ENCODE data around the gene PRKG1.

PRKG1 gene

DNA sequence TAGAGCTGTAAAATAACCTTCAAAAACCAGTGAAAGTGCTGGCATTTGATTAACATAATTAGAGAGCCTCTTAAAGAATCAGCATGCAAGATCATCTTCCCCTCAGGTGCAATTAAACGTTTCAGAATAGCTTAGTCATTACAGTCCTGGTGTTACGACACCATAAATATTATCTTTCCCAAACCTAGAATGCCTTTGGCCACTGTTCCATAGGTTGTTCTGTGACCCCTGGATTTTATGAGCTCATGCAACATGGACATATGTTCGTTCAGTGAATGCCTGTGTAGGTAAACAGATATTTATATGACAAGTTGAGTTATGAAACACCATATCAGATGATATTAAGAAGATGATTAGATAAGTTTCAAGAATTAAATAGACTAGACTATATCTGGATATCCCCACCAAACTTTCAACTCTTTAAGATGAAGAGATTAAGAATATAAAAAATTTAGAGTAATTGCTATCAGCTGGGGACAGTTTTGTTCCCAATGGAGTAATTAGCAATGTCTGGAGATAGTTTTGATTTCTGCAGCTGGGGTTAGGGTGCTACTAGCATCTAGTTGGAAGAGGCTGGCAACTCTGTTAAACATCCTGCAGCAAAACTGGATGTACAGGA, 976.3 kb downstream of the PRKG1 start:
- no peak for DNase-seq

DNA sequence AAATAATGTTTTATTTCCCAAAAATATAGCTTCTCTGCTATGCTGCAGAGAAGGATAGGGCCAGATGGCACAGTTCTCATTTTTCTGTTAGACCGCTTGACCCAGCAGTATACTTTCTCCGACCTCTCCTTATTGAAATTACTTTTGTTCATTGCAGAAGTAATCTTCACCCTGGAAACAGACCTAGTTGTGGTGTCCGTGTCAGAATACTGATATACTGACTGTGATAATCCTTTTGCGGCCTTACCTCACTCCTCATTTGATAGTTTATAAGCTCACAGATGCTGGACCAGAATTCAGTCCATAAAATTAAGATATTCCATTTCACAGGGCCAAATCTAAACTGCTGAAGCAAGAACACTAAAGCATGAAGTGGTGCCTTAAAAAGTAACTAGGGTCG, 979.2 kb downstream of the PRKG1 start:
- no peak for DNase-seq

DNA sequence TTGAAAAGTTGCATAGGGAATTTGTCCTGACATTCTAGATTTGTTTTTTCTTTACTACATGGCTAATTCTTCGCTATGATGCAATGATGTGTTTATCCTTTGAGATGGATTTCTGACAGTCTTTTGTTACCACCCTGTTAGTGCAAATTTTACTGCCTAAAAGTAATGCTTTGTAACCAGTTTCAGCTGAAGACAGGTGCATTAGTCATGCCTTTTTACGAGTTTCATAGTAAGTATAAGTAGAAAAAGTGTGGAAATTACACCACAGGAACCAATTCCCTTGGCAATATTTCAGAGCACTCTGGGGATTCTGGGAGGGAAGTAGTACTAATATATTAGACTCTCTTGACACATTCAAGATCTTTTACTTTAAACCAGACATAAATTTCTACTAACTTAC, 982.0 kb downstream of the PRKG1 start:
- no peak for DNase-seq

DNA sequence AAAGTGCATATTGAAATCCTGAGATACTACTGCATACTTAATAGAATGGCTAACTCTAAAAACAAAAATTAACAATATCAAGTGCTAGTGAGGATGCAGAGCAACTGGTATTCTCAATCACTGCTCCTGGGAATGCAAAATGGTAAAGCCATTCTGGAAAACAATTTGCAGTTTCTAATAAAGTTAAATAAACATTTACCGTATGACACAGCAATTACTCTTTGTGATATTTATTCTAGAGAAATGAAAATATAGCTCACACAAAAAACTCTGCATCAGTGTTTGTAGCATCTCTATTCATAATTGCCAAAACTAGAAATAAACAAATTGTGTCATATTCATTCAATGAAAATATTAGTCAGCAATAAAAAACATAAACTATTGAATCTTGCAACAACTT, 984.8 kb downstream of the PRKG1 start:
- no peak for DNase-seq

DNA sequence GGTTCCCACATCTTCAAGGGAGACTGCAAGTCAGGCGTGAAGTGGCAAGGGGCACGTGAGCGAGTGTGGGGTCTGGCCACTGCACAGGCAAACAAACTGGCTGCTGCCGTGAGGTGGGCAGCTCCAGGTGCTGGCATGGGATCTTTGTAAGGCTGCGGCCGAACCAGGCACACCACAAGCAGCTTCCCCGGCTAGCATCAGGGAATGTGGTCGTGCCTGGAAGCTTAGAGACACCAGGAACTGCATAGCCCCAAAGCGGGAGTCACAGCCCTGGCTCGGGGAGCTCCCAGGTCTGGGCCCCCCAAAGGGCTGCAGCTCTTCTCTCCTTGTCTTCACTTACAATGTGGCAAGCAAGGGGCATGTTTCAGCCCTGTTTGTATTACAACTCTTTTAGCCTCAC, 988.9 kb downstream of the PRKG1 start:
- DNase-seq: no peak

DNA sequence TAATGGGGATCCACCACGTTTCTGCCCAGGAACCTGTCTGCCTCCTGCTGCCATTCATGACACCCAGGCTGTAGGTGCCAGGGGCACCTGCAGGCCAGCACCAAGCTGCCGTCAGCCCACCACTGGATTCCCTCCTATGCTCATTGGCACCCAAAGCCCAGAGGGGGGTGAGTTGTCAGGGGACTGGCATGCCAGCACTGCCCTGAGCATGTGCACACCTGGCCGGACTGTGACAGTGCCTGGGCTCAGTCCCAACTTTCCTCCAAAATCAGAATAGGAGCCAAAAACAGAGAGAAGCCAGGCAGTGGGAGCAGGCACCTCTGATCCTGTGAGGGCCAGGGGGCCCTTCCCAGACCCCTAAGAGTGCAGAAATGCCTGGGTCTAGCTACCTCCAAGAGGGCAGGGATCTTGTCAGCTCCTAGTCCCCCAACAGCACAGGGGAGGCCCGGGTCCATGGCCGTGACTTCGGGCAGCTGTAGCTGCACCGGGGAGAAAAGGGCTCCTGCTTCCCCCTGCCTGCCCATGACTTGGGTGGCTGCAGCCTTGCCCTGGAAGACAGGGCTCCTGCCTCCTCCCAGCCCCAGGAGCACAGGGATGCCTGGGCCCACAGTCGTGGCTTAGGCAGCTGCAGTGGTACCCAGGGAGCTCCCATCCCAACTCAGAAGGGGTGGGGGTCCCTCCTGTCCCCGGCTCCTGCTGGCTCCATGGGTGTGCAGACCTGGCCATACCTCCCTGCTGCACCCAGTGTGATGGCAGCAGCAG, 990.0 kb downstream of the PRKG1 start:
- DNase-seq: no peak

DNA sequence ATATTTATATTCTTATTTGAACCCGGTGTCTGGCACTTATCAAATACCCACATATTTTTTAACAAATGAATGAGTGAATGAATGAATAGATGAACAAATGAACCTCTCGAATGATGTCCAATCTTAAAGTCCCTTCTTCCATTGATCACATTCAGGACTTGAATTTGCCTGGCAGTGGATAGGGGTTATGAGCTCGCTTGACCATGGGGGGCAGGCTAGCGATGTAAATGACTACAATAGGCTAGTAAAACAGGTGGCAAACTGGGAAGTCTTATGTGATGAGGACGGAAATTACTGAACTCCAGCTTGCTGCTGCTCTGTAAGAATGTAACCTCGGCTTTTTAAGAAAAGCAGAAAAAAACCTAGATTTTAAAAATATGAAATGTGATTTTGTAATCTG, 992.1 kb downstream of the PRKG1 start:
- DNase-seq: peak; percentile 6

DNA sequence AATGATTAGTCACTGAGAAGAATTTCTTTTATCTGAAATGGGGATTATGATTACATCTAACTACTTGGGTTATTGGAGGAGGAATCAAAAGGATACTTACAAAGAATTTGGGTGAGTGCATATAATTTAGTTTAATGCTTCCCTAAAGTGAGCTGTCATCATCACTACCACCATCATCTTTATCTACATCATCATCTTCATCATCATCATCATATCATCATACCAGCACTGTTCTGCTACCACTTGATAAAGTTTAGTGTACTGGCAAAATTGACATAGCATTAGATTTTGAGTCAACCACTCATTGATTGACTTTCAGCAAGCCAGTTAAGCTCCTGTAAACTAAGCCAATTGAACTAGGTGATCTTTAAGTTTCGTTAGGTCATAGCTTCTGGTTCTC, 994.2 kb downstream of the PRKG1 start:
- DNase-seq: no peak

DNA sequence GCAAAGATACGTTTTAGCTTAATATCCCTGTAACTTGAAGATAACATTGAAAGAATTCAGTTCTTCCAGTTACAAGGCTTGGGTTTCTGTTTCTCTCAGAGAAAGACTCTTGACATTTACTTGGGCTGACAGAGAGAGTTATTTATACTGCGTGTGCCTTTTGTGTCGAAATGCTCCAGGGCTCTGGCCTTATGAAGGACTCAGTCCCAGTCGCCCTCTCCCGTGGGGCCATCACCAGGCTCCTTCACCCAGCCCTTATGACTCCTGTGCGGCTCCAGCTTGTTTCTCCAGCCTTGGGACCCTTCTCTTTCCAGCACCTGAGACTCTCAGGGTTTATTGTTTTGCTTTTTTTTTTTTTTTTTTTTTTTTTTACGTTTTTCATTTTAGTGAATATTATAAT, 997.5 kb downstream of the PRKG1 start:
- DNase-seq: no peak

DNA sequence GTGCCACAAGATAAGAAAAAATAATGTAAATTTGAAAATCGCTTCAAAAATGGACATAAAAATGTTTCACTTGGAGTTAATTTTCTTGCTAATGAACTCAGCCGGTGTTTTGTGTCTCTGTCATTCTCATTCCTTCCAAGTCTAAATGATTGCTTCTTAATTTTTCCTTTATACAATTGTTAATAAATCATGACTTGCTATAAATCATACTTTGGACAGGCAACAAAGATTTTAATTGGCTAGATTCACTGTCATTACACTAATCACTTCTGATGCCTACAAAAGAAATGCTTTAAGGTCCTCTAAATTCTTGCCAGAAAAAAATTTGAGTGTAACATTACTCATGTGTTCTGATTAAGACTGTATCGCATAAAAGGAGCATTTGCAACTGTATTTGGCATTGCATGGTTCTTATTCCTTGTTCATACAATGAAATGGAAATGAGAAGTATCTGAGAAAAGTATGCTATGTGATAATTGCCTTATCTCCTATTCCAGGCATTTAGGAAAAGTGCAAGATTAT, 1000.3 kb downstream of the PRKG1 start:
- DNase-seq: no peak

DNA sequence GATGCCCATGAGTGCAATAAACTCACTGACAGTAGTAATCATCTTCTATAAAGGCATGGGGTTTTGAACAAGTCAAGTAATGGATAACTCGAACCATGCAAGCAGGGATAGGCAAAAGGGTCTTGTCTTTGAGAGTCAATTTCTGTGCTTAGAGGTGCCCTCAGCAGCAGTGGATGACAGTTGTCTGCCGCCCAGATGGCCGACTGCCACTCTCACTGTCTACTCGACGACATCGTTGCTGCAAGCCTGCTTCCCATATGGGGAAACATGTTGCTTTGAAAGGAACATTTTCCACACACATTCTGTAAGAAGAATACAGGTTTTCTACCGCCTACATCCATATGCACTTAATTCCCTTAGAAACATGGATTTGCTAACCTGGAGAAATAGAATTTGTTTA, 1003.5 kb downstream of the PRKG1 start:
- DNase-seq: no peak

DNA sequence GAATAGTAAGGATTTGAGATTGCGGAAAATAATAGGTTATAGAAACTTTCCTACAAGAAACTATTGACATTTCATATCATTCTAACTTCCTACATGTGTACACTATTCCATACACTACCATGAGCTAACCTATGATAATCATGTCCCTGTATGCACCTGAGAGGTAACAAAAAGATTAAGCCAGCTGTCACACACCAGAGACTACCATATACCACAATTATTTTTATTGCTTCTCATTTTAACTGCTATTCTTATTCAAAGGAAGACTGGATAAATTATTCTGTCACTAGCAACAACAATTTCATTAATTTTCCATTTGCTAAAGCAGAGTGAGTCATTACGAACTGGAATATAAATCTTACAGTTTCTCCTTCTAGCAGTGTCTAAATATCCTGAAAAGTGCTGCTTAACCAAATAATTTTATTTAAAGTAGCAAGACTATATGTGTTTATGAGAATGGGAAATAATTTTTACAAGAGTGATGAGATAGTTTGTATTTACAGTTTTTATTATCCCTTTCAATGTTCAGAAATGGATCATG, 1004.2 kb downstream of the PRKG1 start:
- no peak for DNase-seq

DNA sequence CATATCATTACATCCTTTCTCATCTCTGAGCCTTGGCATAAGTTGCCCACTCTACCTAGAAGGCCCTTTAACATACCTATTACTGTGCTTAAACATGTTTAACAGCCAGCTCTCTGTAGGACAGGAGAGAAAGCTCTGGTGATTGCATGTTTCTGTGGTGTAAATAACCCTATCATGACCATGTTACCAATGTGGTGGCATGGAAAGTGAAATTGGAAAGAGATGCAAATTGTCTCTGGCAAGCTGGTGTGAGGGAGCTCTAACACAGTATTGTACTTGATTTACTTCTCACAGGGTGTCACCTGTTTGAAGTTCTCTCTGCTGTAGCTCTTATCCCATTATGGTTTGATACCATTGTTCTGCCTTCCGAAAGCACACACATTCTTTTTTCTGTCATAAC, 1008.0 kb downstream of the PRKG1 start:
- DNase-seq: no peak

DNA sequence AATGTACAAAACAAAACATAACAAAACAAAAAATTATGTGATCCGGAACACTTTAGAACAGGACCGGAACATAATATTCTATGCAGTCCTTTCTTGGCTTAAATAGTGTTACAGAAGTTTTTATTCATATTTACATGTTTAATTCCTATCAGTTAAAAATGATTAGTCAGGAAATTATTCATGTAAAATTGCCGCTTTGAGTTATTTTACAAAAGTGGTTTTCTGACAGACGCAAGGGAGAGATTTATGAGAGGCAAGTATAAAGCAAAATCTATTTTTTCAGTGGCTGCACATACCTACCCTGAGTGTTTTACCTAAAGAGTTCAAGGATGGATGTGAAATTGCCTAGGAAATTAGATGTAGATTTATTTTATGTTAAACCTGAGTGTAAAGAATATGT, 1009.1 kb downstream of the PRKG1 start:
- no peak for DNase-seq

DNA sequence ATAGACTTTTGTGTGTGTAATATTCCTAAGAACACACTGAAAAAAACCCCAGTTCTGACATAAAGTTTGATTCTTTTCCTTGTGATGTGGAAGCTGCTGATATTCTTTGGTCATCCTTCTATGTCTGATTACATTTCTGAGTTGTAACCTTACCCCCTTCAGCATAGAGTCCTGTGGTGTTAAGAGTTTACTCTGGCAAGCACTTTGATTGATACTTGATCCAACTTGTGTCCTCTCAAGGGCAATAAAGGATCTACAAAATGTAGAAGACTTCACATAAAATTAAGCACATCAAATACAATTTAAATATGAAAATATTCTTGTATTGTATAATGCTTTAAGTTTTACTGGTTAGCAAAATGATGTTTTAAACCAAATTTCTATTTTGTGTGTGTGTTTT, 1018.1 kb downstream of the PRKG1 start:
- no peak for DNase-seq

DNA sequence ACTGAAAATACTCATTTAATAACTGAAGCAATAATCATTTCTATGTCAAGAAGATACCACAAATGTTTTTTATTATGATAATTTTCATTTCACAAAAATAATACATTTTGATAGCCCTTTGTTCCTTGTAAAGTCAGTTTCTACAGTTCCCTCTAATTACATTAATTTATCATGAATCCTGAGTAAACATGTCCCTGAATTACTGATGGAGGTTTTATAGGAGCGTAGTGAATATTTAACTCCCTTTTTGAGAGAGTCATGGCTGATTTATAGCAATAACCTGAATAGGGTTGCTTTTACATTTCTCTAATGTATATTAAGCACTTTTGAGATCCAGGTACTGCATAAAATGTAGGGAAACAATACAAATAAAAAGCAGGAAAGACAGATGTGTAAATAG, 1023.8 kb downstream of the PRKG1 start:
- no peak for DNase-seq

DNA sequence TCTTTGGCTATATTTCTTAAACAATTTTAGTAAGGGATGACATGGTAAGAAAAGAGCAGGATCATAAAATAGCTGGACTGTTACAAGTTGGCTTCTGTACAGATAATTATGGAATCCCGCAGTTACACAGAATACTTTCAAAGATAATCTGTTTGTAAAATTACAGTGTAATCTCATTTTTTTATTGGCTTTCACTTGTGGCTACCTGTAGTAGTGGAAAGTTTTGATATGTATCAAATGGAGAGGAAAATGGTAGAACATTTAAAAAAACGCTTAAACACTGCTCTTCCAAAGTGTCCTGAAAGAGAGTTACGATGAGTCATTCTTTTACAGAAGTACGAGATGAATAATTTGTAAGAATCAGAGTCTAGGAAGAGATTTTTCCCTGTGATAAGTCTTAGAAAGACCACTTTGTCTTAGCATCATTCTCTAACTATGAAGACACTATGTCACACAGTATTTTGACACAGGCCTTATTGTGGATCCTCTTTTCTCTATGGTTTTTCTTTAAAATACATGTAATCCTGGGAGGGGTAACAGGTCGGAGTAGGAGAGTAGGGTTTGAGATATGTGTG, 1024.8 kb downstream of the PRKG1 start:
- no peak for DNase-seq

DNA sequence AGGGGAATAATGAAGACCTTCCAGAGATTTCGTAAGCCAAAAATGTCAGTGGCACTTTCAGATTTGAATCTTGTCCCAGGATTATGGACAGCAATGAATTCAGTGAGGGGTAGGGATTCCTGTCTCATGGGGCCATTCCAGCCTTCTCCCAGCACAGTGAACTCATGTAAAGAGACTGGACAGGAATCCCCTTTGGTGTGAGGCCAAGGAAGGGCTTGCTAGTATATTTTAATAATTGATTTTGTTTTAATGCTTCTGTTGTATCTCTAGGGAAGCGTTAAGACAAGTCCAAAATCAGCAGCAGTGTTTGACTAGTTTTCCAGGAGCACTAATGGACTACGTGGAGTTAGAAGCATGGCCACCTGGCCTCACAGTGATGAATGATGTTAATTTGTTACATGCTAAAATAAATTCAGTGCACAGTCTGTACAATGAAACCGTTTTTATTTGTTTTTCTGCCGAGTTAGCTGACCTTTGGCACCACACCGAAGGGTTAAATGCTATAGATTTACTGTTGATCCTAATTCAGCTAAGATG, 1025.8 kb downstream of the PRKG1 start:
- DNase-seq: no peak

DNA sequence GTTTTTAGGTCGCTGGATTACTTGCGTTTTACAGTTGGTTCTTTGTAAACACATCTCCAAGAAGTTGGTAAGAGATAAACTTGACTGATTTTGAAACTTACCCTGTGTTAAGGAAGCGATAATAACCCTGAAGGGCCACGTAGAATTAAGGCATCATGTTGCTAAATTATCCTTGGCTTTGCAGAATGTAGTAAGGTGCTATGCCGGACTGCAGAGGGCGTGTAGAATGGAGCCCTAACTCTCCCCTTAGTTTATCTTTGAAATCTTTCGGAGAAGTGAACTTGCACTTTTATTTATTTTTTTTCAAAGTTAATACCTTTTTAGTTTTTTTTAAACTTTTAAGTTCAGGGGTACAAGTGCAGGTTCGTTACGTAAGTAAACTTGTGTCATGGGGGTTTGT, 1031.0 kb downstream of the PRKG1 start:
- no peak for DNase-seq

DNA sequence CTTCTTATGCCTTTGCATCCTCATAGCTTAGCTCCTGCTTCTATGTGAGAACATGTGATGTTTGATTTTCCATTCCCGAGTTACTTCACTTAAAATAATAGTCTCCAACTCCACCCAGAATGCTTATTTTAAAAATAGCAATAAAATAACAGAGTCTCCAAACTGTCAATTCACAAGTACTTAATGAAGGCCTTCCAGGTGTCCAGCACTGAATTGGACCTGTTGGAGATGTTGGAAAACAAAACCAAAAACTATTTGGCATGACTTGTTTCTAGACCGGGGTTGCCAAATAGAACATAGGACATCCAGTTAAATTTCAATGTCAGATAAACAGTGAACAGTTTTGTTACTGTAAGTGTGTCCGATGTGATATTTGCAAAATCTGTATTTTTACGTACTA, 1031.7 kb downstream of the PRKG1 start:
- no peak for DNase-seq

DNA sequence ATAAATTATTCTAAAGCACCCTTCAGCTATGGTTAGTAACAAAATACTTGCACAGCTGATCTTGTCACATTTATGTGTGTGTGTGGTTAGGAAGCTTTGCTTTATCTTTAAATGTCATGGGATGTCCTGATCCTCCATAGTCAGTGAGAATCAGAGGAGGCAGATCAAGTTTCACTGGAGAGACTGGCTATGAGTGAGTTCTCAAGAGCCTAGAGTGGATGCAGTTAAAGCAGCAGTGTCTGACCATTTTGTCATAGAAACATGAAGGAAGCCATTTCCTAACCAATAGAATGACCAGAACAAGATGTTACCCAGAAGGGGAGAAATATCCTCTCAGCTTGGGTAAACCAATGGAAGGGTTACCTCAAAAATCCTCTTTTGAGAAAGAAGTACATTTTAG, 1032.6 kb downstream of the PRKG1 start:
- no peak for DNase-seq

DNA sequence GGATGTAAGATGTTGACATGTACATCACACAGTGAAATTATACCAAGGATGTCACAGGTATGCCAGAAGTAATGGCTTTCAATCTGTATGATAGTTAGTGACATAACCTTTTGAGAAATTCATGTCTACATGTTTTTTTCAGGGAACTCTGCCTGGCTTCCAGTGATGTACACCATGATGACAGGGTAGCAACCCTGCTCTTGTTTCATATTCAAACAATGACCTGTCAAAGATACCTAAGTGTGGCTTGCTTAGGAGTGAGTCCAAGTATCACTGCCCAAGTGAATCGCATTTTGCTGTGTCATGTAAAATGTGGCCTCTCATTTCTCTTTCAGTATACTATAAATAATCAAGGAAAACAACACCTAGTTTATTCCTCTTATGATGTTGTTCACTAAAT, 1033.9 kb downstream of the PRKG1 start:
- DNase-seq: no peak

DNA sequence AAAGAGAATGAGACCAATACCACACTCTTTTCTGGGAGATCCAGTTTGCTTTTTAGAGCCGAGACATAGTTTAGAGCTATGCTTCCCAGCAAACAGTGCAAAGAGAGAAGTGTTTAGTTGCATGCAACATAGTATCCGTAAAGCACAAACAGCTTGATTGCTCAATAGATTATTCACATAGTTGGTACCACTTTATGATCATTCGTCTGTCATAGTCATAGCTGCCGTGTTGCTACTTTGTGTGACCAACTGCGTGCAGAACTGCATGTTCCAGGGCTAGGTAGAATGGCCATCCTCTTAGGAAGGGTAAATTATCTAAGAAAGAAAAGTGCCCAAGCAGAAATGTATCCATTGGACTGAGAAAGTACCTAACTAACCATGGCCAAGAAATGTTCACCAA, 1036.3 kb downstream of the PRKG1 start:
- no peak for DNase-seq
